WTC11 (cell line): ENCODE measurements around the gene CYBA. TPM values are rescaled to one million over a fixed set of nuclear protein-coding genes. Genes with fewer than 3 reads are reported as not detected.
A peak's percentile ranks its signal among the peaks of the same experiment; 100 is the strongest.

ENCODE experiments used
- ESRRA ChIP-seq: sonication (generic); formaldehyde crosslinking; IDR thresholded peaks from 2 replicates; pipeline ENCODE4 v1.8.1; 2022; ENCODE audit warnings: mild to moderate bottlenecking, missing genetic modification reagents, borderline replicate concordance
- FOXP1 ChIP-seq: sonication (generic); formaldehyde crosslinking; IDR thresholded peaks from 2 replicates; pipeline ENCODE4 v1.8.0; 2022; ENCODE audit warnings: missing genetic modification reagents, mild to moderate bottlenecking, moderate library complexity, borderline replicate concordance
- GABPB1 ChIP-seq: sonication (generic); formaldehyde crosslinking; IDR thresholded peaks from 2 replicates; pipeline ENCODE4 v1.8.1; 2023; ENCODE audit warnings: mild to moderate bottlenecking, missing genetic modification reagents
- GRHL2 ChIP-seq: fragments of 250-450 bp; sonication (Bioruptor Pico); IDR thresholded peaks from 2 replicates; pipeline ENCODE4 v1.8.0; 2022; ENCODE audit warnings: mild to moderate bottlenecking, moderate library complexity; ENCODE audit not compliant: insufficient replicate concordance, severe bottlenecking
- HMGA2 ChIP-seq: fragments of 250-450 bp; sonication (Bioruptor Pico); IDR thresholded peaks from 2 replicates; pipeline ENCODE4 v1.4.0; 2021; ENCODE audit warnings: mild to moderate bottlenecking, moderate library complexity
- JAZF1 ChIP-seq: fragments of 250-450 bp; sonication (Bioruptor Pico); IDR thresholded peaks from 2 replicates; pipeline ENCODE4 v1.9.0; 2021; ENCODE audit warnings: moderate library complexity, mild to moderate bottlenecking, inconsistent platforms
- NFYB ChIP-seq: sonication (generic); formaldehyde crosslinking; conservative IDR thresholded peaks from 2 replicates; pipeline ENCODE4 v1.8.0; 2022; ENCODE audit warnings: low read depth, missing genetic modification reagents
- NR1H2 ChIP-seq: sonication (generic); formaldehyde crosslinking; IDR thresholded peaks from 2 replicates; pipeline ENCODE4 v1.9.0; 2021; ENCODE audit warnings: mild to moderate bottlenecking, moderate library complexity, missing genetic modification reagents
- PRRX2 ChIP-seq: fragments of 250-450 bp; sonication (Bioruptor Pico); IDR thresholded peaks from 2 replicates; pipeline ENCODE4 v1.8.0; 2021; ENCODE audit warnings: mild to moderate bottlenecking
- RELA ChIP-seq: sonication (generic); formaldehyde crosslinking; IDR thresholded peaks from 2 replicates; pipeline ENCODE4 v1.8.1; 2022; ENCODE audit warnings: missing genetic modification reagents, mild to moderate bottlenecking, borderline replicate concordance
- SMAD3 ChIP-seq: sonication (generic); formaldehyde crosslinking; IDR thresholded peaks from 2 replicates; pipeline ENCODE4 v1.8.0; 2022; ENCODE audit warnings: missing genetic modification reagents, mild to moderate bottlenecking, borderline replicate concordance
- SP1 ChIP-seq: sonication (generic); formaldehyde crosslinking; conservative IDR thresholded peaks from 2 replicates; pipeline ENCODE4 v1.8.1; 2022; ENCODE audit warnings: missing genetic modification reagents
- TCF7 ChIP-seq: sonication (generic); formaldehyde crosslinking; IDR thresholded peaks from 2 replicates; pipeline ENCODE4 v1.8.0; 2022; ENCODE audit warnings: mild to moderate bottlenecking, low read depth, missing genetic modification reagents, moderate library complexity
- TEAD4 ChIP-seq: sonication (generic); formaldehyde crosslinking; IDR thresholded peaks from 2 replicates; pipeline ENCODE4 v1.8.0; 2022; ENCODE audit warnings: mild to moderate bottlenecking, missing genetic modification reagents
- ZNF317 ChIP-seq: sonication (generic); formaldehyde crosslinking; IDR thresholded peaks from 2 replicates; pipeline ENCODE4 v1.8.1; 2023; ENCODE audit warnings: low read depth, mild to moderate bottlenecking, moderate library complexity, missing genetic modification reagents, borderline replicate concordance
- ZNF396 ChIP-seq: fragments of 250-450 bp; sonication (Bioruptor Pico); IDR thresholded peaks from 2 replicates; pipeline ENCODE4 v1.8.0; 2021; ENCODE audit warnings: mild to moderate bottlenecking, moderate library complexity, borderline replicate concordance
- ZNF423 ChIP-seq: fragments of 250-450 bp; sonication (Bioruptor Pico); IDR thresholded peaks from 2 replicates; pipeline ENCODE4 v2.1.2; 2022; ENCODE audit warnings: mild to moderate bottlenecking, moderate library complexity
- total RNA-seq: library from RNA; stranded (reverse); gene quantifications from 3 replicates; pipeline ENCODE4 v1.2.3, GENCODE V29; 2021
- TF ChIP-seq, protein P1 (sequence below): fragments of 200-600 bp; IDR thresholded peaks from 2 replicates; pipeline ENCODE4 v1.8.0; 2022; ENCODE audit warnings: antibody characterized with exemption
- TF ChIP-seq, protein P2 (sequence below): fragments of 250-450 bp; sonication (Bioruptor Pico); IDR thresholded peaks from 2 replicates; pipeline ENCODE4 v1.9.0; 2021; ENCODE audit warnings: mild to moderate bottlenecking
- TF ChIP-seq, protein P3 (sequence below): sonication (generic); formaldehyde crosslinking; IDR thresholded peaks from 2 replicates; pipeline ENCODE4 v1.8.0; 2023; ENCODE audit warnings: missing genetic modification reagents, mild to moderate bottlenecking, borderline replicate concordance
- TF ChIP-seq, protein P4 (sequence below): fragments of 250-450 bp; sonication (Bioruptor Pico); IDR thresholded peaks from 2 replicates; pipeline ENCODE4 v1.9.0; 2021; ENCODE audit warnings: moderate library complexity, mild to moderate bottlenecking, inconsistent platforms, borderline replicate concordance
- TF ChIP-seq, protein P5 (sequence below): sonication (generic); formaldehyde crosslinking; IDR thresholded peaks from 2 replicates; pipeline ENCODE4 v1.8.0; 2022; ENCODE audit warnings: missing genetic modification reagents
- TF ChIP-seq, protein P6 (sequence below): fragments of 250-450 bp; sonication (Bioruptor Pico); IDR thresholded peaks from 2 replicates; pipeline ENCODE4 v2.1.2; 2022; ENCODE audit warnings: mild to moderate bottlenecking, moderate library complexity
- TF ChIP-seq, protein P7 (sequence below): sonication (generic); formaldehyde crosslinking; IDR thresholded peaks from 2 replicates; pipeline ENCODE4 v1.8.1; 2023; ENCODE audit warnings: mild to moderate bottlenecking, missing genetic modification reagents, moderate library complexity

CYBA gene
- total RNA-seq, 1 experiment from 2014 or later, result 169 TPM

DNA sequence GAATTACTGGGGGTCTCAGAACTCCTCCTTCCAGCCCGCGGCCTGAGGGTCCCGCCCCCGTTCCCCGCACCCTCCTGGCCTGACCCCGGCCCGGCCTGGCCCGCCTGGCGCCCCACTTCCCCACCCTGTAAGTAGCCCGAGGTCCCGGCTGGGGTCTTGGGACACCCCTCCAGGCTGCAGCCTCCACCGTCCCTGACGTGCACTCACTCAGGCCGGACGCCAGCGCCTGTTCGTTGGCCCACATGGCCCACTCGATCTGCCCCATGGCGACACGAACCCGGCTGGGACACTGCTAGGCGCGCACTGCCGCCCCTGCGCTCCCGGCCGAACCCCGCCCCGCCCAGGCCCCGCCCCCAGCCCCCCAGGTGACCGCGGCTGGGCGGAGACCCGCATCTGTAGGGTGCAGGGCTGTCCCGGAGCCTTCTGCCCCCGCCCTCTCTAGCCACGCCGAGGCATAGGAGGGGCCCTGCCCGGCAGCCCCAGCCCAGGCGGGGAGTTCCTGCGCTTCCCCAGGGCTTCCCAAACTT, at the start of gene CYBA (continued):
- TF ChIP-seq, protein P1, sequence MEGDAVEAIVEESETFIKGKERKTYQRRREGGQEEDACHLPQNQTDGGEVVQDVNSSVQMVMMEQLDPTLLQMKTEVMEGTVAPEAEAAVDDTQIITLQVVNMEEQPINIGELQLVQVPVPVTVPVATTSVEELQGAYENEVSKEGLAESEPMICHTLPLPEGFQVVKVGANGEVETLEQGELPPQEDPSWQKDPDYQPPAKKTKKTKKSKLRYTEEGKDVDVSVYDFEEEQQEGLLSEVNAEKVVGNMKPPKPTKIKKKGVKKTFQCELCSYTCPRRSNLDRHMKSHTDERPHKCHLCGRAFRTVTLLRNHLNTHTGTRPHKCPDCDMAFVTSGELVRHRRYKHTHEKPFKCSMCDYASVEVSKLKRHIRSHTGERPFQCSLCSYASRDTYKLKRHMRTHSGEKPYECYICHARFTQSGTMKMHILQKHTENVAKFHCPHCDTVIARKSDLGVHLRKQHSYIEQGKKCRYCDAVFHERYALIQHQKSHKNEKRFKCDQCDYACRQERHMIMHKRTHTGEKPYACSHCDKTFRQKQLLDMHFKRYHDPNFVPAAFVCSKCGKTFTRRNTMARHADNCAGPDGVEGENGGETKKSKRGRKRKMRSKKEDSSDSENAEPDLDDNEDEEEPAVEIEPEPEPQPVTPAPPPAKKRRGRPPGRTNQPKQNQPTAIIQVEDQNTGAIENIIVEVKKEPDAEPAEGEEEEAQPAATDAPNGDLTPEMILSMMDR, result no peak
- no peak for TF ChIP-seq FOXP1 (CRISPR knock-in tag)
- TF ChIP-seq, protein P2, sequence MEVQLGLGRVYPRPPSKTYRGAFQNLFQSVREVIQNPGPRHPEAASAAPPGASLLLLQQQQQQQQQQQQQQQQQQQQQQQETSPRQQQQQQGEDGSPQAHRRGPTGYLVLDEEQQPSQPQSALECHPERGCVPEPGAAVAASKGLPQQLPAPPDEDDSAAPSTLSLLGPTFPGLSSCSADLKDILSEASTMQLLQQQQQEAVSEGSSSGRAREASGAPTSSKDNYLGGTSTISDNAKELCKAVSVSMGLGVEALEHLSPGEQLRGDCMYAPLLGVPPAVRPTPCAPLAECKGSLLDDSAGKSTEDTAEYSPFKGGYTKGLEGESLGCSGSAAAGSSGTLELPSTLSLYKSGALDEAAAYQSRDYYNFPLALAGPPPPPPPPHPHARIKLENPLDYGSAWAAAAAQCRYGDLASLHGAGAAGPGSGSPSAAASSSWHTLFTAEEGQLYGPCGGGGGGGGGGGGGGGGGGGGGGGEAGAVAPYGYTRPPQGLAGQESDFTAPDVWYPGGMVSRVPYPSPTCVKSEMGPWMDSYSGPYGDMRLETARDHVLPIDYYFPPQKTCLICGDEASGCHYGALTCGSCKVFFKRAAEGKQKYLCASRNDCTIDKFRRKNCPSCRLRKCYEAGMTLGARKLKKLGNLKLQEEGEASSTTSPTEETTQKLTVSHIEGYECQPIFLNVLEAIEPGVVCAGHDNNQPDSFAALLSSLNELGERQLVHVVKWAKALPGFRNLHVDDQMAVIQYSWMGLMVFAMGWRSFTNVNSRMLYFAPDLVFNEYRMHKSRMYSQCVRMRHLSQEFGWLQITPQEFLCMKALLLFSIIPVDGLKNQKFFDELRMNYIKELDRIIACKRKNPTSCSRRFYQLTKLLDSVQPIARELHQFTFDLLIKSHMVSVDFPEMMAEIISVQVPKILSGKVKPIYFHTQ (CRISPR knock-in tag), result no peak
- no peak for TF ChIP-seq ZNF396 (CRISPR knock-in tag)
- no peak for TF ChIP-seq RELA (CRISPR knock-in tag)
- TF ChIP-seq, protein P3, sequence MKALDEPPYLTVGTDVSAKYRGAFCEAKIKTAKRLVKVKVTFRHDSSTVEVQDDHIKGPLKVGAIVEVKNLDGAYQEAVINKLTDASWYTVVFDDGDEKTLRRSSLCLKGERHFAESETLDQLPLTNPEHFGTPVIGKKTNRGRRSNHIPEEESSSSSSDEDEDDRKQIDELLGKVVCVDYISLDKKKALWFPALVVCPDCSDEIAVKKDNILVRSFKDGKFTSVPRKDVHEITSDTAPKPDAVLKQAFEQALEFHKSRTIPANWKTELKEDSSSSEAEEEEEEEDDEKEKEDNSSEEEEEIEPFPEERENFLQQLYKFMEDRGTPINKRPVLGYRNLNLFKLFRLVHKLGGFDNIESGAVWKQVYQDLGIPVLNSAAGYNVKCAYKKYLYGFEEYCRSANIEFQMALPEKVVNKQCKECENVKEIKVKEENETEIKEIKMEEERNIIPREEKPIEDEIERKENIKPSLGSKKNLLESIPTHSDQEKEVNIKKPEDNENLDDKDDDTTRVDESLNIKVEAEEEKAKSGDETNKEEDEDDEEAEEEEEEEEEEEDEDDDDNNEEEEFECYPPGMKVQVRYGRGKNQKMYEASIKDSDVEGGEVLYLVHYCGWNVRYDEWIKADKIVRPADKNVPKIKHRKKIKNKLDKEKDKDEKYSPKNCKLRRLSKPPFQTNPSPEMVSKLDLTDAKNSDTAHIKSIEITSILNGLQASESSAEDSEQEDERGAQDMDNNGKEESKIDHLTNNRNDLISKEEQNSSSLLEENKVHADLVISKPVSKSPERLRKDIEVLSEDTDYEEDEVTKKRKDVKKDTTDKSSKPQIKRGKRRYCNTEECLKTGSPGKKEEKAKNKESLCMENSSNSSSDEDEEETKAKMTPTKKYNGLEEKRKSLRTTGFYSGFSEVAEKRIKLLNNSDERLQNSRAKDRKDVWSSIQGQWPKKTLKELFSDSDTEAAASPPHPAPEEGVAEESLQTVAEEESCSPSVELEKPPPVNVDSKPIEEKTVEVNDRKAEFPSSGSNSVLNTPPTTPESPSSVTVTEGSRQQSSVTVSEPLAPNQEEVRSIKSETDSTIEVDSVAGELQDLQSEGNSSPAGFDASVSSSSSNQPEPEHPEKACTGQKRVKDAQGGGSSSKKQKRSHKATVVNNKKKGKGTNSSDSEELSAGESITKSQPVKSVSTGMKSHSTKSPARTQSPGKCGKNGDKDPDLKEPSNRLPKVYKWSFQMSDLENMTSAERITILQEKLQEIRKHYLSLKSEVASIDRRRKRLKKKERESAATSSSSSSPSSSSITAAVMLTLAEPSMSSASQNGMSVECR, result peak; percentile 64; the same call in 1 of the 2 replicates
- TF ChIP-seq, protein P4, sequence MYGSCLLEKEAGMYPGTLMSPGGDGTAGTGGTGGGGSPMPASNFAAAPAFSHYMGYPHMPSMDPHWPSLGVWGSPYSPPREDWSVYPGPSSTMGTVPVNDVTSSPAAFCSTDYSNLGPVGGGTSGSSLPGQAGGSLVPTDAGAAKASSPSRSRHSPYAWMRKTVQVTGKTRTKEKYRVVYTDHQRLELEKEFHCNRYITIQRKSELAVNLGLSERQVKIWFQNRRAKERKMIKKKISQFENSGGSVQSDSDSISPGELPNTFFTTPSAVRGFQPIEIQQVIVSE (CRISPR knock-in tag), result no peak
- no peak for TF ChIP-seq JAZF1 (CRISPR knock-in tag)
- no peak for TF ChIP-seq SMAD3 (CRISPR knock-in tag)
- TF ChIP-seq, protein P5, sequence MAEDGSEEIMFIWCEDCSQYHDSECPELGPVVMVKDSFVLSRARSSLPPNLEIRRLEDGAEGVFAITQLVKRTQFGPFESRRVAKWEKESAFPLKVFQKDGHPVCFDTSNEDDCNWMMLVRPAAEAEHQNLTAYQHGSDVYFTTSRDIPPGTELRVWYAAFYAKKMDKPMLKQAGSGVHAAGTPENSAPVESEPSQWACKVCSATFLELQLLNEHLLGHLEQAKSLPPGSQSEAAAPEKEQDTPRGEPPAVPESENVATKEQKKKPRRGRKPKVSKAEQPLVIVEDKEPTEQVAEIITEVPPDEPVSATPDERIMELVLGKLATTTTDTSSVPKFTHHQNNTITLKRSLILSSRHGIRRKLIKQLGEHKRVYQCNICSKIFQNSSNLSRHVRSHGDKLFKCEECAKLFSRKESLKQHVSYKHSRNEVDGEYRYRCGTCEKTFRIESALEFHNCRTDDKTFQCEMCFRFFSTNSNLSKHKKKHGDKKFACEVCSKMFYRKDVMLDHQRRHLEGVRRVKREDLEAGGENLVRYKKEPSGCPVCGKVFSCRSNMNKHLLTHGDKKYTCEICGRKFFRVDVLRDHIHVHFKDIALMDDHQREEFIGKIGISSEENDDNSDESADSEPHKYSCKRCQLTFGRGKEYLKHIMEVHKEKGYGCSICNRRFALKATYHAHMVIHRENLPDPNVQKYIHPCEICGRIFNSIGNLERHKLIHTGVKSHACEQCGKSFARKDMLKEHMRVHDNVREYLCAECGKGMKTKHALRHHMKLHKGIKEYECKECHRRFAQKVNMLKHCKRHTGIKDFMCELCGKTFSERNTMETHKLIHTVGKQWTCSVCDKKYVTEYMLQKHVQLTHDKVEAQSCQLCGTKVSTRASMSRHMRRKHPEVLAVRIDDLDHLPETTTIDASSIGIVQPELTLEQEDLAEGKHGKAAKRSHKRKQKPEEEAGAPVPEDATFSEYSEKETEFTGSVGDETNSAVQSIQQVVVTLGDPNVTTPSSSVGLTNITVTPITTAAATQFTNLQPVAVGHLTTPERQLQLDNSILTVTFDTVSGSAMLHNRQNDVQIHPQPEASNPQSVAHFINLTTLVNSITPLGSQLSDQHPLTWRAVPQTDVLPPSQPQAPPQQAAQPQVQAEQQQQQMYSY (CRISPR knock-in tag), result no peak; the same call in 1 of the 2 replicates
- no peak for TF ChIP-seq TEAD4 (CRISPR knock-in tag)
- TF ChIP-seq ESRRA (CRISPR knock-in tag), result no peak
- TF ChIP-seq HMGA2 (CRISPR knock-in tag), result no peak
- 0 out of 2 replicates have a peak, but pooled peaks have one; percentile 5 for TF ChIP-seq GABPB1 (CRISPR knock-in tag)
- TF ChIP-seq, protein P6, sequence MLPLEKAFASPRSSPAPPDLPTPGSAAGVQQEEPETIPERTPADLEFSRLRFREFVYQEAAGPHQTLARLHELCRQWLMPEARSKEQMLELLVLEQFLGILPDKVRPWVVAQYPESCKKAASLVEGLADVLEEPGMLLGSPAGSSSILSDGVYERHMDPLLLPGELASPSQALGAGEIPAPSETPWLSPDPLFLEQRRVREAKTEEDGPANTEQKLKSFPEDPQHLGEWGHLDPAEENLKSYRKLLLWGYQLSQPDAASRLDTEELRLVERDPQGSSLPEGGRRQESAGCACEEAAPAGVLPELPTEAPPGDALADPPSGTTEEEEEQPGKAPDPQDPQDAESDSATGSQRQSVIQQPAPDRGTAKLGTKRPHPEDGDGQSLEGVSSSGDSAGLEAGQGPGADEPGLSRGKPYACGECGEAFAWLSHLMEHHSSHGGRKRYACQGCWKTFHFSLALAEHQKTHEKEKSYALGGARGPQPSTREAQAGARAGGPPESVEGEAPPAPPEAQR (CRISPR knock-in tag), result no peak
- TF ChIP-seq, protein P7, sequence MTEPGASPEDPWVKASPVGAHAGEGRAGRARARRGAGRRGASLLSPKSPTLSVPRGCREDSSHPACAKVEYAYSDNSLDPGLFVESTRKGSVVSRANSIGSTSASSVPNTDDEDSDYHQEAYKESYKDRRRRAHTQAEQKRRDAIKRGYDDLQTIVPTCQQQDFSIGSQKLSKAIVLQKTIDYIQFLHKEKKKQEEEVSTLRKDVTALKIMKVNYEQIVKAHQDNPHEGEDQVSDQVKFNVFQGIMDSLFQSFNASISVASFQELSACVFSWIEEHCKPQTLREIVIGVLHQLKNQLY (CRISPR knock-in tag), result no peak
- TF ChIP-seq ZNF317 (CRISPR knock-in tag), result no peak
- no peak for TF ChIP-seq NFYB (CRISPR knock-in tag)
- 0 out of 2 replicates have a peak, but pooled peaks have one; percentile 30 for TF ChIP-seq PRRX2 (CRISPR knock-in tag)
- no peak for TF ChIP-seq ZNF423
- TF ChIP-seq NR1H2 (CRISPR knock-in tag), result no peak
- peak; percentile 89 for TF ChIP-seq SP1 (CRISPR knock-in tag)
- no peak for TF ChIP-seq GRHL2 (CRISPR knock-in tag)
- TF ChIP-seq TCF7 (CRISPR knock-in tag), result no peak
